K562 (cell line): ENCODE data around the gene SLC9A1. TPM values are rescaled to one million over a fixed set of nuclear protein-coding genes. Genes with fewer than 3 reads are reported as not detected.
A peak's percentile ranks its signal among the peaks of the same experiment; 100 is the strongest.

Source experiments
- ARID1B ChIP-seq: fragments of 450-650 bp; IDR thresholded peaks from 2 replicates; pipeline ENCODE4 v1.6.1; 2016; ENCODE audit warnings: antibody characterized with exemption, mild to moderate bottlenecking, inconsistent platforms
- ATF7 ChIP-seq: fragments of 450-650 bp; IDR thresholded peaks from 2 replicates; pipeline ENCODE4 v1.7.1; 2014; ENCODE audit warnings: mild to moderate bottlenecking, moderate library complexity
- CHD4 ChIP-seq: fragments of 200-600 bp; sonication (generic); IDR thresholded peaks from 3 replicates; pipeline ENCODE4 v1.6.1; 2012; ENCODE audit warnings: low read depth, mild to moderate bottlenecking, mixed read lengths, low read length, inconsistent platforms; ENCODE audit not compliant: insufficient read depth, insufficient replicate concordance, poor library complexity, severe bottlenecking
- CREM ChIP-seq: IDR thresholded peaks from 2 replicates; pipeline ENCODE4 v1.6.1; 2014; ENCODE audit warnings: antibody characterized with exemption, low read depth
- GABPB2 ChIP-seq: fragments of 250-450 bp; sonication (Bioruptor Pico); conservative IDR thresholded peaks from 2 replicates; pipeline ENCODE4 v1.5.1; 2021; ENCODE audit warnings: mild to moderate bottlenecking
- HDAC2 ChIP-seq: fragments of 450-650 bp; IDR thresholded peaks from 2 replicates; pipeline ENCODE4 v1.6.1; 2016; ENCODE audit warnings: mild to moderate bottlenecking
- HIVEP1 ChIP-seq: fragments of 250-450 bp; sonication (Bioruptor Pico); IDR thresholded peaks from 2 replicates; pipeline ENCODE4 v1.4.0; 2020; ENCODE audit warnings: mild to moderate bottlenecking
- MEIS2 ChIP-seq: fragments of 450-650 bp; IDR thresholded peaks from 2 replicates; pipeline ENCODE4 v1.6.1; 2014; ENCODE audit warnings: mild to moderate bottlenecking; ENCODE audit not compliant: partially characterized antibody
- NCOA1 ChIP-seq: fragments of 450-650 bp; IDR thresholded peaks from 2 replicates; pipeline ENCODE4 v1.6.1; 2016; ENCODE audit warnings: low read depth
- NFE2 ChIP-seq: IDR thresholded peaks from 2 replicates; pipeline ENCODE4 v1.6.1; 2014; ENCODE audit warnings: antibody characterized with exemption, low read depth
- NR2F6 ChIP-seq: fragments of 450-650 bp; formaldehyde crosslinking; IDR thresholded peaks from 2 replicates; pipeline ENCODE4 v1.4.0; 2020; ENCODE audit warnings: mild to moderate bottlenecking
- PHB ChIP-seq: fragments of 250-450 bp; sonication (Bioruptor Pico); IDR thresholded peaks from 2 replicates; pipeline ENCODE4 v1.5.0; 2021
- POLR2AphosphoS2 ChIP-seq: IDR thresholded peaks from 2 replicates; pipeline ENCODE4 v1.6.1; 2012; ENCODE audit warnings: low read length, improper control_type of control experiment
- PTRF ChIP-seq: fragments of 450-650 bp; IDR thresholded peaks from 2 replicates; pipeline ENCODE4 v1.6.1; 2016; ENCODE audit warnings: mild to moderate bottlenecking, missing genetic modification characterization, missing compliant biosample characterization
- RBM15 ChIP-seq: fragments of 200-400 bp; formaldehyde crosslinking; IDR thresholded peaks from 2 replicates; pipeline ENCODE4 v1.6.1; 2018; ENCODE audit warnings: mild to moderate bottlenecking, low read length, moderate library complexity; ENCODE audit not compliant: insufficient read depth
- RNF2 ChIP-seq: sonication (generic); IDR thresholded peaks from 2 replicates; pipeline ENCODE4 v1.6.1; 2016
- SMARCA4 ChIP-seq: fragments of 450-650 bp; IDR thresholded peaks from 2 replicates; pipeline ENCODE4 v1.6.1; 2016
- SMARCA5 ChIP-seq: fragments of 450-650 bp; IDR thresholded peaks from 2 replicates; pipeline ENCODE4 v1.6.1; 2016
- SMARCB1 ChIP-seq: IDR thresholded peaks from 2 replicates; pipeline ENCODE4 v1.6.1; 2011; ENCODE audit warnings: improper control_type of control experiment, low read depth; ENCODE audit not compliant: insufficient read length
- SOX6 ChIP-seq: fragments of 450-650 bp; IDR thresholded peaks from 2 replicates; pipeline ENCODE4 v1.6.1; 2014; ENCODE audit warnings: mild to moderate bottlenecking
- SRSF1 ChIP-seq: fragments of 200-400 bp; formaldehyde crosslinking; IDR thresholded peaks from 2 replicates; pipeline ENCODE4 v1.6.1; 2017; ENCODE audit warnings: mild to moderate bottlenecking, low read depth, low read length, moderate library complexity
- STAT5B ChIP-seq: fragments of 250-450 bp; sonication (Bioruptor Pico); IDR thresholded peaks from 2 replicates; pipeline ENCODE4 v1.8.0; 2021; ENCODE audit warnings: mild to moderate bottlenecking, inconsistent platforms
- ZBTB17 ChIP-seq: fragments of 450-650 bp; formaldehyde crosslinking; IDR thresholded peaks from 2 replicates; pipeline ENCODE4 v1.4.0; 2020; ENCODE audit warnings: mild to moderate bottlenecking
- ZNF584 ChIP-seq: fragments of 200-800 bp; sonication (Bioruptor generic); IDR thresholded peaks from 2 replicates; pipeline ENCODE4 v1.6.1; 2016; ENCODE audit warnings: low read depth, mild to moderate bottlenecking, missing genetic modification characterization, missing compliant biosample characterization
- polyA plus RNA-seq, 8 experiments: library from polyadenylated mRNA; depleted of rRNA in 4 of 8; stranded (reverse) in 5 of 8; unstranded in 3 of 8; fragments of >200 nt; fragmentation: Nextera tagmentation in 2 of 8; fragmentation: Illumina TruSeq in 1 of 8; extraction: Ambion mirVana in 2 of 8; extraction: Trizol in 1 of 8; gene quantifications; 2 replicates each; pipeline versions ENCODE4 v1.2.1 to v1.2.3, GENCODE V29; 2011 to 2014; ENCODE audit warnings: inconsistent platforms in 1 of 8, missing spikeins in 1 of 8
- total RNA-seq, 7 experiments: library from RNA; depleted of rRNA in 6 of 7; stranded (reverse); fragments of >200 nt in 6 of 7; fragmentation: Illumina TruSeq in 2 of 7; extraction: Trizol in 2 of 7; gene quantifications; 2 replicates each; pipeline versions ENCODE4 v1.2.1 to v1.2.3, GENCODE V29; 2011 to 2021; ENCODE audit warnings: low replicate concordance in 1 of 7
- TF ChIP-seq, protein P1 (sequence below): fragments of 250-450 bp; sonication (Bioruptor Pico); IDR thresholded peaks from 2 replicates; pipeline ENCODE4 v1.5.0; 2021; ENCODE audit warnings: mild to moderate bottlenecking, borderline replicate concordance
- TF ChIP-seq, protein P2 (sequence below): sonication (generic); formaldehyde crosslinking; IDR thresholded peaks from 2 replicates; pipeline ENCODE4 v1.8.1; 2022; ENCODE audit warnings: missing genetic modification reagents
- TF ChIP-seq, protein P3 (sequence below): sonication (generic); formaldehyde crosslinking; IDR thresholded peaks from 2 replicates; pipeline ENCODE4 v1.9.0; 2022; ENCODE audit warnings: mild to moderate bottlenecking, missing genetic modification reagents
- TF ChIP-seq, protein P4 (sequence below): conservative IDR thresholded peaks from 2 replicates; pipeline ENCODE4 v1.6.1; 2011; ENCODE audit warnings: low read depth, mild to moderate bottlenecking, low read length; ENCODE audit not compliant: control insufficient read depth

SLC9A1 gene
- total and polyA plus RNA-seq, 9 of the 15 experiments (the other 6 are each of a cell fraction or from before 2014, with no cell fraction given) = 0.59 to 14.4 (median 2.0) TPM

DNA sequence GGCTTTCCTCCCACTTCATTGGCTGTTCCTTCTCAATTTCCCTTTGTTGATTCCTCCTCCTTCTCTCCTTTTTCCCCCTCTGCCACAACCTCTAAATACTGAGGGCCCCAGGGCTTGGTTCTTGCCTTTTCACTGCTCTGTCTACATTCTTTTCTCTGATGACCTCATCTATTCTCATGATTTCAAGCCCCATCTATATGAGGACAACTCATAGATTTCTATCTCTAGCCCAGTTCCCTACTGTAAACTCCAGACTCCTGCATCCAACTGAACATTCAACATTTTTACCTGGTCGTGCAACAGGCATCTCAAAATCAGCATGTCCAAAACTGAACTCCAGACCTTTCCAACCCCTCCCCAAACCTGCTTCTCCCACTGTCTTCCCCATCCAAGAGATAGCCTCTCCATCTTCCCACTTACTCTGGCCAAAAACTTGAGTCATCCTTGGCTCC lies 11.5 kb upstream of the SLC9A1 start (continued):
- TF ChIP-seq POLR2AphosphoS2 (no peak), NR2F6 (CRISPR knock-in tag) (no peak), NFE2 (no peak), MEIS2 (no peak), SOX6 (peak; percentile 37; the same call in 1 of the 2 replicates), SMARCA5 (no peak), SMARCB1 (no peak), SMARCA4 (peak; percentile 82), ARID1B (peak; percentile 70), CHD4 (no peak), ATF7 (peak; percentile 94), ZNF584 (CRISPR knock-in tag) (no peak), RBM15 (no peak), STAT5B (CRISPR knock-in tag) (no peak), PTRF (no peak), RNF2 (no peak), ZBTB17 (CRISPR knock-in tag) (no peak), SRSF1 (no peak), PHB (CRISPR knock-in tag) (no peak), CREM (no peak), GABPB2 (CRISPR knock-in tag) (no peak), HDAC2 (peak; percentile 39; the same call in 1 of the 2 replicates), NCOA1 (0 out of 2 replicates have a peak, but pooled peaks have one; percentile 16), HIVEP1 (CRISPR knock-in tag) (no peak)
- TF ChIP-seq, protein P1, sequence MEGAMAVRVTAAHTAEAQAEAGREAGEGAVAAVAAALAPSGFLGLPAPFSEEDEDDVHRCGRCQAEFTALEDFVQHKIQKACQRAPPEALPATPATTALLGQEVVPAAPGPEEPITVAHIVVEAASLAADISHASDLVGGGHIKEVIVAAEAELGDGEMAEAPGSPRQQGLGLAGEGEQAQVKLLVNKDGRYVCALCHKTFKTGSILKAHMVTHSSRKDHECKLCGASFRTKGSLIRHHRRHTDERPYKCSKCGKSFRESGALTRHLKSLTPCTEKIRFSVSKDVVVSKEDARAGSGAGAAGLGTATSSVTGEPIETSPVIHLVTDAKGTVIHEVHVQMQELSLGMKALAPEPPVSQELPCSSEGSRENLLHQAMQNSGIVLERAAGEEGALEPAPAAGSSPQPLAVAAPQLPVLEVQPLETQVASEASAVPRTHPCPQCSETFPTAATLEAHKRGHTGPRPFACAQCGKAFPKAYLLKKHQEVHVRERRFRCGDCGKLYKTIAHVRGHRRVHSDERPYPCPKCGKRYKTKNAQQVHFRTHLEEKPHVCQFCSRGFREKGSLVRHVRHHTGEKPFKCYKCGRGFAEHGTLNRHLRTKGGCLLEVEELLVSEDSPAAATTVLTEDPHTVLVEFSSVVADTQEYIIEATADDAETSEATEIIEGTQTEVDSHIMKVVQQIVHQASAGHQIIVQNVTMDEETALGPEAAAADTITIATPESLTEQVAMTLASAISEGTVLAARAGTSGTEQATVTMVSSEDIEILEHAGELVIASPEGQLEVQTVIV = no peak
- TF ChIP-seq, protein P2, sequence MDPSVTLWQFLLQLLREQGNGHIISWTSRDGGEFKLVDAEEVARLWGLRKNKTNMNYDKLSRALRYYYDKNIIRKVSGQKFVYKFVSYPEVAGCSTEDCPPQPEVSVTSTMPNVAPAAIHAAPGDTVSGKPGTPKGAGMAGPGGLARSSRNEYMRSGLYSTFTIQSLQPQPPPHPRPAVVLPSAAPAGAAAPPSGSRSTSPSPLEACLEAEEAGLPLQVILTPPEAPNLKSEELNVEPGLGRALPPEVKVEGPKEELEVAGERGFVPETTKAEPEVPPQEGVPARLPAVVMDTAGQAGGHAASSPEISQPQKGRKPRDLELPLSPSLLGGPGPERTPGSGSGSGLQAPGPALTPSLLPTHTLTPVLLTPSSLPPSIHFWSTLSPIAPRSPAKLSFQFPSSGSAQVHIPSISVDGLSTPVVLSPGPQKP (CRISPR knock-in tag) = no peak
- TF ChIP-seq, protein P3, sequence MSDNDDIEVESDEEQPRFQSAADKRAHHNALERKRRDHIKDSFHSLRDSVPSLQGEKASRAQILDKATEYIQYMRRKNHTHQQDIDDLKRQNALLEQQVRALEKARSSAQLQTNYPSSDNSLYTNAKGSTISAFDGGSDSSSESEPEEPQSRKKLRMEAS = no peak
- TF ChIP-seq, protein P4, sequence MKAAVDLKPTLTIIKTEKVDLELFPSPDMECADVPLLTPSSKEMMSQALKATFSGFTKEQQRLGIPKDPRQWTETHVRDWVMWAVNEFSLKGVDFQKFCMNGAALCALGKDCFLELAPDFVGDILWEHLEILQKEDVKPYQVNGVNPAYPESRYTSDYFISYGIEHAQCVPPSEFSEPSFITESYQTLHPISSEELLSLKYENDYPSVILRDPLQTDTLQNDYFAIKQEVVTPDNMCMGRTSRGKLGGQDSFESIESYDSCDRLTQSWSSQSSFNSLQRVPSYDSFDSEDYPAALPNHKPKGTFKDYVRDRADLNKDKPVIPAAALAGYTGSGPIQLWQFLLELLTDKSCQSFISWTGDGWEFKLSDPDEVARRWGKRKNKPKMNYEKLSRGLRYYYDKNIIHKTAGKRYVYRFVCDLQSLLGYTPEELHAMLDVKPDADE = no peak
